CD4-positive, alpha-beta T cell treated with Interleukin-4 for 1 hour (primary cell): Measurements from ENCODE around the gene DIO2.

Experiments
- DNase-seq, 2 donors: peaks; one replicate each; pipeline ENCODE4 v3.0.0-alpha.2; 2020 to 2022

The DIO2 gene

DNA sequence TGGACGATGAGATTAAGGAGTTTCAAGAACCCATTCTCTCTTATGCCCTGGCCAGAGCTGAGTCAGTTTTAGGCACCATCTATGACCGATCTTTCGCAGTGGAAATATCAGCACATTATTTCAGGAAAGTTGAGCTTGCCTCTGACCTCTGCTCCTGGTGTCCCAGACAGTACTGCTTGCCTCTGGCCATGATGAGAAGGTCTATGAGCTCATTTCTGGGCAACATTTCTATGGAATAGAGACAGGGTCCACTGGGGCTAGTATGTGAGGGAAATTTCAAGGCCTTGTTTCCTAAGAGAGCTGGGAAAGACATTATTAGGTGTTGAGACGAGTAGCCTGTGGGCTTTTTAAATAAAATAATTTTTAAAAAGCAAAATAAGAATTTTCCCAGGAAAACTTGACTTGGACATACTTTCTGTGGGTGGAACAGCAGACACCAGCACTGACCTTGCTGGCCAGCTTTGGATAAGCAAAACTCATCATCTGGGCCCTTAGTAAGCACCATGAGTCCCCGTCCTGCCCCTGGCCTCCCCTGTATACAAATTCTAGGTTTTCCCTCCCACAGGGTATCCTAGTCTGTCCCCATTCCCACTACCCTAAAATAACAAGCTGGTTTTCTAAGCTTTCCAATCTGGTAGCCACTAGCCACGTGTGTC is 43.4 kb downstream of the DIO2 start:
- no peak for DNase-seq

DNA sequence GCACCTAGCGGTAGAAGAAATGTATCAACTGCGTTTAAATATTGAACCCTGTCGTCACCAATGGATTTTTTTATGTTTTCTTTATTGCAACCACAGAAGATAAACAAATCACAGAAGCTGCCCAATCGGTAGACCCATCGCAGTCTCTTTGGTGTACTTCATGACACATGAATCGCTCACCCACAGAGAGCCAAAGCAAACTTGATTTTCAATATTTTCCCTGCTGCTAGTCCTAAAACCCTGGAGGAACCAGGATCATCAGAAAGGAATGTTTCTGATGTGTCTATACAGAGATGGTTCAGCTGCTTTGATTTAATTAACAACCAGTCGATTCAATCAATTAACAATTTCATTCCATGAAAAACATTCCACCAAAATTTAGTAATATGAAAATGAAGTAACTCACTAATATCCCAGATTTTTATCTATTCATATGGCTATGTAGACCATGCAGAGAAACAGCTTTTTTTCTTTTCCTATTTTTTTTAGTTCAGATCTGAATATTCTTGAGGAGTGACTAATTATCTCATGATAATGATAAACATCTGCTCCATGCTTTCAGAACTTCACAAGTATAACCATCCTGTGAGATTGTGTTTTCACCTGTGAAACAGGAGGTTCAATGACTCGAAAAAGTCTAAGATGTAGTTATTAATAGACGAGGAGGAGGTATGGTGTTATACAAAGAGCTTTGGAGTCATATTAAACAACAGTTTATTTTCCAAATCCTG is 46.1 kb downstream of the DIO2 start:
- DNase-seq: no peak

DNA sequence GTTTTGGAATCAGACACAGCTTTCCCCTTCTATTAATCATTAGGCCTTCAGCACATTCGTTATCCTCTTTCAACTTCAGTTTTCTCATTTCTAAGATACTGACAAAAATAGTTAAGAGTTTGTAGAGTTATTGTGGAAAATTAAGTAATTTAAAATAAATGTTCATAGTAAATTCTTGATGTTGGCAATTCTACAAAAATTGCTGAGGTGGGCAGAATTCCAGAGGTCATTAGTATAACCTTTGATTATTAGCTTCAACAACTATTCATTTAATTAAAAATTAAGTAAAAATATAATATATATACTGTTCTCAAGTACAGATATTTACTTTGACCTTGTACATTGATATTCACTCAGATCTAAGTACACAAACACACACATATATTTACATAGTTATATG is 58.5 kb downstream of the DIO2 start:
- DNase-seq: no peak

DNA sequence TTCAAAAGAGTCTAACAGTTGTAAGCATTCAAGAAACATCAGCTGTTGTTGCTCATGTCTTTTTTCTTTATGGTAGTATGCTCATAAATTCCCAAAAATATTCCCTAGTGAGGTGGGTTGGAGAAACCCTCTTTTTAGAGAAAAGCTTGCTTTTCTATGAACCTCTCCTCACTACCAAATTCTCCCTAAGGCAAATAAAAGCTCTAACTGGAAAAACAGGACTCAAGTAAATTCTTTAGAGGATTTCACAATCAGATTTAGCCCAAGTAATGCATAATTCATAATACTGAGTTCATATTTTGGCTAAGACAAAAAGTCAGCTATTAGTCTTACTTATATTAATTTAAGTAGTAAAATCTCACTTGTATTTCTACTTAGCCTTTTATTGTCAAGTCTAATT is 59.1 kb downstream of the DIO2 start:
- no peak for DNase-seq

DNA sequence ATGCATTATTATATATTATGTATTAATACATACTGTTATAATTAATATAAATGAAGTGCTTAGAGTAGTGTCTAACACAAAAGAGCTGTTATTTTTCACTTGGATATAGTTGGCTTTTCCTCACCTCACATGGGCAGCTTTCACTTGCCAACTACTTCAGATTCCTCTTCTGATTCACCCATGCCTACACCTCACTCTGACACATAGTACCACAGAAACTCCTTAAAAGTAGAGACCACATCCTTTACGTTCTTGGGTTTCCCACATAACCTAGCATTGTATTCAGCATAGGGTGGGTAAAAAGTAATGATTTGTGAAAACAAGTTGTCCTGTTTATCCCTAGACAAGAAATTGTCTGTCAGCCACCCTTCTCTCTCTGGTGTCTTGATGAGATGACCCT is 61.0 kb downstream of the DIO2 start:
- DNase-seq: no peak
